Calu3 (cell line): ENCODE measurements around the gene BEAN1. TPM values are rescaled to one million over a fixed set of nuclear protein-coding genes. Genes with fewer than 3 reads are reported as not detected.

Experiments
- BruUV-seq: library from RNA; stranded (reverse); fragments of 400-500 nt; replicated peaks from 2 replicates; lab custom pipeline; 2021; lab: Mats Ljungman, UMichigan
- CTCF ChIA-PET: fragments of 300-600 bp; sonication (Branson Sonifier 250); formaldehyde crosslinking; loops from one replicate; lab custom pipeline; 2022; ENCODE audit warnings: antibody characterized with exemption; lab: Charles Lee
- DNase-seq: peaks from one replicate; pipeline ENCODE4 v3.0.0; 2022
- H3K27ac Mint-ChIP-seq: one replicate; pipeline ENCODE4 v1.8.0; 2022; ENCODE audit warnings: mixed read lengths; ENCODE audit not compliant: unreplicated experiment
- H3K27me3 Mint-ChIP-seq: one replicate; pipeline ENCODE4 v1.8.0; 2022; ENCODE audit warnings: mixed read lengths; ENCODE audit not compliant: unreplicated experiment
- H3K36me3 Mint-ChIP-seq: one replicate; pipeline ENCODE4 v1.8.0; 2022; ENCODE audit warnings: mild to moderate bottlenecking, moderate library complexity, mixed read lengths; ENCODE audit not compliant: insufficient read depth, unreplicated experiment
- H3K4me1 Mint-ChIP-seq: one replicate; pipeline ENCODE4 v1.8.0; 2022; ENCODE audit warnings: mild to moderate bottlenecking, low read depth, mixed read lengths; ENCODE audit not compliant: unreplicated experiment
- H3K4me3 Mint-ChIP-seq: one replicate; pipeline ENCODE4 v1.8.0; 2022; ENCODE audit warnings: mild to moderate bottlenecking, low read depth, moderate library complexity, mixed read lengths; ENCODE audit not compliant: unreplicated experiment
- H3K9me3 Mint-ChIP-seq: one replicate; pipeline ENCODE4 v1.8.0; 2022; ENCODE audit warnings: low read depth, mixed read lengths; ENCODE audit not compliant: unreplicated experiment
- intact Hi-C: fragments of 100-400 bp; cut with micrococcal nuclease; formaldehyde crosslinking; loops from one replicate; pipeline ENCODE4 v1.10.0; 2022; ENCODE audit not compliant: unreplicated experiment
- total RNA-seq: library from RNA; stranded (reverse); gene quantifications from 2 replicates; pipeline ENCODE4 v1.2.3, GENCODE V29; 2022
- TF ChIP-seq, protein P1 (sequence below): fragments of 200-600 bp; IDR thresholded peaks from one replicate; pipeline ENCODE4 v1.8.0; 2022; ENCODE audit warnings: antibody characterized with exemption; ENCODE audit not compliant: unreplicated experiment

The BEAN1 gene
- total RNA-seq, 1 experiment from 2014 or later = 3.1 TPM

DNA sequence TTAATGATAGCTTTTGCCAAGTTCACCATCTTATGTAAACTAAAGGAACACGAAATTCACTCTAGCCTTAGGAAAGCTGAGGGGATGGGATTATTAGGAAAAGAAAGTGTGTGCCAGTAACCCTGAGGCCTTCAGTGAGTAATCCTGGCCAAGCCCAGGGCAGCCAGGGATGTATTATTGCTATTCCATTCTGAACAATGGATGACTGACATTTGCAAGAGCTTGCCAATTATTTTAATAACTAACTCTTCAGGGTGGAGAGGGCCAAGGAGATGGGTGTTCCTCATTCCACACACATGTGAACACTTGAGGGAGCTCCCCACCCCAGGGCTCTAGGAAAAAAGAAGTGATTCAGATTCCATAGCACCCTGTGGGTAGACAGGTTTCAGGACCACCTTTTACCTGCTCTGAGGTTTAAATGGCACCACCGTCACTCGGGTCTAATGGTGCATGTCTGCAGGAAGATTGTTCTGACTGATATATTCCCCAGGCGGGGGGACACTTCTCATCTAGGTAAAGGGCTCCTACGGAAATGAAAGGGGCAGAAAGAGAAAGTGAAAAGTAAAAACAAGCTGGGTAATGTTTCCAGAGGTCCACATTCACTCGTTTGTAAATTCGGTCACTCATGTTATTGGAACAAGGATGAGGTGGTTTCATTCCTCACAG is 81.3 kb downstream of the BEAN1 start:
- no peaks in the 10 kb centered on the region for H3K27me3 Mint-ChIP-seq
- H3K27ac Mint-ChIP-seq = peak overlapping the region; percentile 99
- TF ChIP-seq, protein P1, sequence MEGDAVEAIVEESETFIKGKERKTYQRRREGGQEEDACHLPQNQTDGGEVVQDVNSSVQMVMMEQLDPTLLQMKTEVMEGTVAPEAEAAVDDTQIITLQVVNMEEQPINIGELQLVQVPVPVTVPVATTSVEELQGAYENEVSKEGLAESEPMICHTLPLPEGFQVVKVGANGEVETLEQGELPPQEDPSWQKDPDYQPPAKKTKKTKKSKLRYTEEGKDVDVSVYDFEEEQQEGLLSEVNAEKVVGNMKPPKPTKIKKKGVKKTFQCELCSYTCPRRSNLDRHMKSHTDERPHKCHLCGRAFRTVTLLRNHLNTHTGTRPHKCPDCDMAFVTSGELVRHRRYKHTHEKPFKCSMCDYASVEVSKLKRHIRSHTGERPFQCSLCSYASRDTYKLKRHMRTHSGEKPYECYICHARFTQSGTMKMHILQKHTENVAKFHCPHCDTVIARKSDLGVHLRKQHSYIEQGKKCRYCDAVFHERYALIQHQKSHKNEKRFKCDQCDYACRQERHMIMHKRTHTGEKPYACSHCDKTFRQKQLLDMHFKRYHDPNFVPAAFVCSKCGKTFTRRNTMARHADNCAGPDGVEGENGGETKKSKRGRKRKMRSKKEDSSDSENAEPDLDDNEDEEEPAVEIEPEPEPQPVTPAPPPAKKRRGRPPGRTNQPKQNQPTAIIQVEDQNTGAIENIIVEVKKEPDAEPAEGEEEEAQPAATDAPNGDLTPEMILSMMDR = no peak
- peaks cover 85% of the 10 kb centered on the region for H3K4me1 Mint-ChIP-seq
- peaks cover 6% of the 10 kb centered on the region for H3K9me3 Mint-ChIP-seq
- CTCF ChIA-PET = interaction anchor here (0.7 to 3.0 kb wide), 11 partner anchors 9 to 102 kb away, joined by 3 to 21 read pairs (median 4); partner anchors contain the start of genes CKLF and CMTM3
- peak overlapping the region; percentile 55 for H3K4me3 Mint-ChIP-seq
- intact Hi-C loops = no loop called here
- peak; percentile 87 for DNase-seq
- BruUV-seq = TSS peak; percentile 45
- H3K36me3 Mint-ChIP-seq = peaks cover 80% of the 10 kb centered on the region

DNA sequence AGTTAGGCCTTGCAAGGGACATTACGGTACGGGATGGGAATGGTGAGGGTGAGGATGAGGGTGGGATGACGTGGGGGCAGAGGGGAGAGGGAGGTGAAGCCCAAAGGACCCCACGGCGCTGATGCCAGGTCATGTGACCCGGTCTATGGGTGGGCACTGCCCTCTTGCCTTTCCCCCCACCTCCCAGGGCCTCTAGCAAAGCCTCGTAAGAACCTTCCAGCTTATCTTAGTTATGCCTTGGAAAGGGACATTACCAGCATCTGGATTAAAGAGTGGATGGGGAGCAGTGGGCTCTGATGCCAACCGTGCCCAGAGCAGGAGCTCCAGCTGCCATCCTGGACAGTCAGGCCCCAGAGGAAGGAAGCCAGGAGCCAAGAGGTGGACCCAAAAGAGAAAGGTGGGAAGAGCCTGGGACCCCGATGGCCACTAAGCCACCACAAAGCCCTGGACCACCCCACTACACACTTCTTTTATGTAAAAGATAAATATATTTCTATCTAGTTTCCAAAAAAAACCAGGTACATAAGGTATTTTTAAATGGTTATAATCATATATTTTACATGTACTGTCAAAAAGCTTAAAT is 81.9 kb downstream of the BEAN1 start:
- CTCF ChIA-PET = interaction anchor here (0.7 to 3.0 kb wide), 9 partner anchors 8 to 102 kb away, joined by 3 to 21 read pairs (median 4); partner anchors contain the start of gene CMTM3
- peak overlapping the region; percentile 99 for H3K27ac Mint-ChIP-seq
- no peaks in the 10 kb centered on the region for H3K27me3 Mint-ChIP-seq
- no TSS peak for BruUV-seq
- intact Hi-C loops = no loop called here
- DNase-seq = no peak
- H3K9me3 Mint-ChIP-seq = peaks cover 6% of the 10 kb centered on the region
- H3K4me1 Mint-ChIP-seq = peaks cover 88% of the 10 kb centered on the region
- H3K36me3 Mint-ChIP-seq = peaks cover 80% of the 10 kb centered on the region
- H3K4me3 Mint-ChIP-seq = peak overlapping the region; percentile 55
- TF ChIP-seq, protein P1 = no peak

DNA sequence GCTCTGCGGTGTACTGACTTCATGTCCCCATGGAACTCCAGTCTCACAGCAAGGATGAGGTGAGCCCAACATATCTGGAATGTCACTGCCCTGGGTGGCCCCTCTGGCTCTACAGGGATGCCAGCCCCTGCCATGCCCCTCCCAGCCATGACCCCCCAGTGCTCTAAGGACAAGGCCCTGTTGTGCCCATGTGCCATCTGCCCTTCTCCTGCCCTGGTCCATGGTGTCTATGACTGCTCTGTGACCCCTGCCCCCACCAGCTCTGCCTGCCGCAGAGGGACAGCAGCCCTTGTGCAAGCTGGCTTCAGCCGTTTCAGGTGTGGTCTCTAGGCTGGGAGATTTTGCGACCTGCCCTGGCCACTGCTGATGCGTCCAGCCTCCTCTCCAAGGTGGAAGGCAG is 82.5 kb downstream of the BEAN1 start:
- BruUV-seq = no TSS peak
- no peak for DNase-seq
- H3K4me1 Mint-ChIP-seq = peaks cover 90% of the 10 kb centered on the region
- TF ChIP-seq, protein P1 = no peak
- H3K9me3 Mint-ChIP-seq = peaks cover 6% of the 10 kb centered on the region
- peak overlapping the region; percentile 99 for H3K27ac Mint-ChIP-seq
- CTCF ChIA-PET = interaction anchor here (3.0 kb wide), 1 partner anchor 13 kb away, joined by 21 read pairs; no protein-coding TSS in a partner anchor
- H3K4me3 Mint-ChIP-seq = no peak overlapping the region
- H3K27me3 Mint-ChIP-seq = no peaks in the 10 kb centered on the region
- H3K36me3 Mint-ChIP-seq = peaks cover 84% of the 10 kb centered on the region
- intact Hi-C loops = no loop called here

DNA sequence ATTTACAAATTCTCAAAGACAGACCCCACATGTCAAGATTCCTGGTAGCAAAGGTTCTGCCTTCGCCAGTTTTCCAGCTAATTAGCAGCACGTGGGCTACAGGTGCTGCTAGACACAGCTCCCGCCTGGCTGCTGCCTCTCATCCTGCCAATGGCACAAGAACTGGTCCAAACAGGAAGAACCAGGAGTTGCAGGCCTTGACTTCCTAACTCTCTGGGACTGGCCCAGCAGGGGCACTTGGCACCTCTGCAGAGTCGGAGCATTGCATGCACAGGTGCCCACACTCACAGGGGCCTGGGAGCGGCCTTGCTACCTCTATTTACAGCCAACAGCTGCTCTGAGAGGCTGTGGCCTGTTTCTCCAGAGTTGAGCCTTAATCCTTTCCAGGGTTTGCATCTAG is 83.2 kb downstream of the BEAN1 start:
- H3K36me3 Mint-ChIP-seq = peaks cover 90% of the 10 kb centered on the region
- peak overlapping the region; percentile 43 for H3K4me3 Mint-ChIP-seq
- peak overlapping the region; percentile 99 for H3K27ac Mint-ChIP-seq
- TF ChIP-seq, protein P1 = no peak
- CTCF ChIA-PET = interaction anchor here (1.6 to 3.0 kb wide), 3 partner anchors 12 to 102 kb away, joined by 9 to 21 read pairs (median 14); no protein-coding TSS in a partner anchor
- DNase-seq = no peak
- intact Hi-C loops = loop anchor here (2.0 kb wide), 1 partner anchor 101 kb away; no protein-coding TSS in a partner anchor
- H3K4me1 Mint-ChIP-seq = peaks cover 92% of the 10 kb centered on the region
- no peaks in the 10 kb centered on the region for H3K27me3 Mint-ChIP-seq
- BruUV-seq = no TSS peak
- peaks cover 6% of the 10 kb centered on the region for H3K9me3 Mint-ChIP-seq
